Dedifferentiated amniotic fluid mesenchymal stem cell (primary cell): ENCODE data around the gene ACACB.
A peak's percentile ranks its signal among the peaks of the same experiment; 100 is the strongest.

ENCODE experiments used
- DNase-seq: peaks from one replicate; pipeline ENCODE4 v3.0.0-alpha.2; 2016; ENCODE audit errors: extremely low spot score

ACACB gene

GRCh38 chr12:109110988-109111495 is 5.3 kb upstream of the ACACB start:
- peak; percentile 64 for DNase-seq

DNA sequence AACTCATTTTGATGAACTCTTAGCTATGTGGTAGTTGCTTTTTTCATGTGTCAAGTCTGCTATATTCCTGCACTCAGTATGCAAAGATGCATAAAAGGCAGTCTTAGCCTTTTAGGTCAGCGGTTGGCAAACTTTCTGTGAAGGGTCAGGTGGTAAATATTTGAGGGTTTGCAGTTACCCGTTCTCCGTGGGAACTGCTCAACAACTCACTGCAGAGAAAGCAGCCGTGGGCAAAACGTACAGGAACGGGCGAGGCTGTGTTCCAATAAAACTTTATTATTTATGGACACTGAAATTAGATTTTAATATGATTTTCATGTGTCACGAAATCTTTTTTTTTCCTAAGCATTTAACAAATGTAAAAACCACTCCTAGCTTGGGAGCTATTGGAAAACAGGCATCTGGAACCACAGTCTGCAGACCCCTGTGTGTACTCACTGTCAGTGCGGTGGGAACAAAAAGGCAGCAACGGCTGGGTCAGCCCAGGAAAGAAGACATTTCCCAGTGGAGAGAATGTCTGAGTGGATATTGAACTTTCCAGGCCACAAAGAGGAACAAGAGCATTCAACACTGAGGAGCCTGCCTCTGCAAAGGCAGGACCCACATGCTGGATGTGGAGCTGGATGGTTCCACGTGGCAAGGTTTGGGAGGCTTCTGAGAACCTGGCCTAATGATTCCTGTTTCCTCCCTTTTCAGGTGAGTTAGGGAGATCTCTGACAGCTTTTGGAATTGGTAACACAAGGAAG is 3.5 kb upstream of the ACACB start:
- DNase-seq, result no peak

DNA sequence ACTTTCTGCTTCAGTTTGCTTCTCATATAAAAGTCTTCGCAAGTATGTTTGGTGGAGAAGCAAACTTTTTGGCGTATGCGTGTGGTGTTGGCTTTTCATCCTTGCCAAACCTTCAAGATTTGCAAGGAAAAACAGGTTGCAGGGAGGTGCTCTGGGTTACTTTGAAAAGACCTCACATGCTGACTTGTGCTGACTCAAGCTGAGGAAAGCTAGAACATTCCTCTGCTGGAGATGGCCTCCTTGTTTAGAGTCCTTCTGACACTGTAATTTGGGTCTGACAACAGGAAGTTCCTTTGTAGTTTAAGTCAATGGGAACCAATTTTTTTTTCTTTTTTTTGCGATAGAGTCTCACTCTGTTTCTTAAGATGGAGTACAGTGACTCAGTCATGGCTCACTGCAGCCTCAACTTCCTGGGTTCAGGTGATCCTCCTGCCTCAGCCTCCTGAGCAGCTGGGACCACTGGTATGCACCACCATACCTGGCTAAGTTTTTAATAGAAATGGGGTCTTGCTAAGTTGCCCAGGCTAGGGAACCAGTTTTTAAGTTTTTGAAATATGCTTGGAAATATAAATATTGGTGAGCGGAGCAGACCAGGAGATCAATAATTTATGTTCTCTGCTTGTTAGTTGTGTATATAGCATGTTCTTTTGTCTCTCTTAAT is 2.6 kb upstream of the ACACB start:
- no peak for DNase-seq

- DNase-seq, result no peak
These were observed 1.7 kb upstream of the ACACB start for GRCh38 chr12:109114644-109115043.

DNA sequence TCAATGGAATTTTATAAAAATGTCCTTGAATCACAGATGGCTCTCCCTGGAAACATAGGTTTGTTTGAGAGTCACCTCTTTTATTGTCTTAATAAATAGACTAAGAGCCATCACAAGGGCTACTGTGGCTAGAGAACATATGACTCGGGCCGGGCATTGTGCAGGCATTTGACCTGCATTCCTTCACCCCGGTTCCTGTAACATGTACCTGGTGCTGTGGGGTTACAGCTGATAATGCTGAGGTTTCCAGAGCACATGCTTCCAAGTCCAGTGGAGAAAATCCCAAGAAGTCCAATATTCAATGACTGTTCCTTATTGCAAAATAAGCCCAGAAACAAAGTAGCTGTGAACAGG is 1.0 kb upstream of the ACACB start:
- no peak for DNase-seq

GRCh38 chr12:109116611-109116949 is 193 bp downstream of the ACACB start:
- no peak for DNase-seq

- DNase-seq, result no peak
These were observed 3.7 kb downstream of the ACACB start for GRCh38 chr12:109120095-109120494.

- DNase-seq, result no peak
These were observed 4.2 kb downstream of the ACACB start for GRCh38 chr12:109120557-109120956.

DNA sequence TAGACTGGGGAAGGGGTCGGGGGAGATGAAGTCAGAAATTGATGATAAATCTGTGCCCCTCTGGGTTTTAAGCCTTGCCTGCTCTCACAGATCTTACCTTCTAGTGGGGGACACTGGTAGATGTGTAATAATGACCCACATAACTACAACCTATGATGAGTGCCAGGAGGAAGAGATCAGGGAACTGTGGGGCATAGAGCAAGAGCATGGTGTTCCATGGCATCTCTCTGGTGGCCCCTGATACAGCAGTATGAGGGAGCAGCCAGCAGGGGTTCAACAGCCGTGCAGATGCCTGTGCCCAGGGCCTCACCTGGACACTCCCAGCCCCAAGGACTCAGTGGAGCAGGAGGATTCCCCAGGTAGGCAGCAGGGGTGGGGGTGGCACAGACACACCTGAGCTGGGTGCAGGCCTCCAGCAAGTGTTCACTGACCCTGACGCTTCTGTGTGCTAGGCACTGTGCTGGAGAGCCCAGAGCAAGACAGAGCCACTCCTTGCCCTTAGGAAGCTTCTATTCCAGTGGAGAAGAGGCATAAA is 5.0 kb downstream of the ACACB start:
- DNase-seq, result no peak

DNA sequence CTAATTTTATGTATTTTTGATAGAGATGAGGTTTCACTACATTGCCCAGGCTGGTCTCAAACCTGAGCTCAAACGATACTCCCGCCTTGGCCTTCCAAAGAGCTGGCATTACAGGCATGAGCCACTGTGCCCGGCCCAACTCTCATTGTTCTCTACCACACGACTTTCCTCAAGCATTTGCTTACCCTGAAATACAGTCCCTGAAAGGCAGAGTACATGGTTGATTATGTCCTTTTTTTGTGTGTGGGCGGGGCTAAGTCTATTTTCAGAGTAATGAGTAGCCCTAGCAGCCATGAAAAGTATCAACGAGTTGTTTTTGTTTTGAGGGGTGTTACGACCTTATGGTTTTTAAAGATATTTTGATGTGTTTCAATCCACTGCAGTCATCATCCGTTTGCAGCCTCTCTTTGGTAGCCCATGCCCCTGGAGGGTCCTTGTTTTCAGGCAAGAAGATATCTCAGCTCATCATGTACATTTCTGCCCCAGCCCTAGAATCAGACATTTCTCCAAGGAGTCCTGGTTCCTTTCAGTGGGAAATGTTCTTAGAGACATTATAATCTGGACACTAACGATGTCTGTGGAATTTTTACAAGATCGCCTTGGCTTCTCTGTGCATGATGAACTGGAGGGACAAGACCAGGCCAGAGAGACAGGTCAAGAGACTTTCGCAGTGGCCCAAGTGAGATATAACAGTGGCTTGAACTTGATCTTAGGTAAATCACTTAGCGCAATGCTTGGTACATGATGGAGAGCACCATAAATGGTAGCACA is 8.7 kb downstream of the ACACB start:
- DNase-seq, result no peak

DNA sequence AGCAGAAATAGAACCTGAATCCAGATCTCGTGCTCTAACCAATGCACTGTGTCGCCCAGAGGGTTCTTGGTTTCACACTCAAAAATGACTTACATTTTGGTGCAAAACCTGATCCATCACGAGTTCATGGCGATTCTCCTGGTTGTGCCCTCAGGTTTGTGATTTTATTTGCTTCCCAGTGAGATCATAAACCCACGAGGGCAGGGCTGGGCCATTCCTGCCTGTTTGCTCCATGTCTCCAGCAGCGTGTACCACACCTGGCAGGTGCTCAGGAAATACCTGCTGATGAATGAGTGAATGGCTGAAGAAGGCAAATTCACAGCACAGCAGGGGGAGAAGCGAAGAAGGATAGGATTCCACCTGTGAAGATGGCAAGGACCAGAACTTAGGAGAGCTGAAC is 9.4 kb downstream of the ACACB start:
- no peak for DNase-seq

DNA sequence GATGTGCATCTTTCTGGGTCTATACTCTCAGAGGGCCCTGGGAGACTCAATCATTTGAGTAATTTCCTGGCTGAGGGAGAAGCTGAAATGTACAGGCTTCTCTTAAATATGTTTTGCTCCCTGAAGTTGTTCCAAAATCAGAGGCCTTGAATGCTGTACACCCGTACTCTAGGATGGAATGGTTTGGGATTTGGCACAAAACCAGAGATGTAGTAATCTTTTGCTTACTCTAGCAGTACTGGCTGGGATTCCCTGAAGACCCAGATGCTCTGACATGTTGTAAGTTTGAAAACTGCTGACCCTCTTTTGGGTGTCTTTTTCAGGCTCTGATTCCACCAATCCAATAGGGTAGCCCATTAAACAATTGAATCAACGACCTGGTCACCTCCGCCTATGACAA is 10.4 kb downstream of the ACACB start:
- no peak for DNase-seq

GRCh38 chr12:109127533-109128242 is 11.3 kb downstream of the ACACB start:
- no peak for DNase-seq

DNA sequence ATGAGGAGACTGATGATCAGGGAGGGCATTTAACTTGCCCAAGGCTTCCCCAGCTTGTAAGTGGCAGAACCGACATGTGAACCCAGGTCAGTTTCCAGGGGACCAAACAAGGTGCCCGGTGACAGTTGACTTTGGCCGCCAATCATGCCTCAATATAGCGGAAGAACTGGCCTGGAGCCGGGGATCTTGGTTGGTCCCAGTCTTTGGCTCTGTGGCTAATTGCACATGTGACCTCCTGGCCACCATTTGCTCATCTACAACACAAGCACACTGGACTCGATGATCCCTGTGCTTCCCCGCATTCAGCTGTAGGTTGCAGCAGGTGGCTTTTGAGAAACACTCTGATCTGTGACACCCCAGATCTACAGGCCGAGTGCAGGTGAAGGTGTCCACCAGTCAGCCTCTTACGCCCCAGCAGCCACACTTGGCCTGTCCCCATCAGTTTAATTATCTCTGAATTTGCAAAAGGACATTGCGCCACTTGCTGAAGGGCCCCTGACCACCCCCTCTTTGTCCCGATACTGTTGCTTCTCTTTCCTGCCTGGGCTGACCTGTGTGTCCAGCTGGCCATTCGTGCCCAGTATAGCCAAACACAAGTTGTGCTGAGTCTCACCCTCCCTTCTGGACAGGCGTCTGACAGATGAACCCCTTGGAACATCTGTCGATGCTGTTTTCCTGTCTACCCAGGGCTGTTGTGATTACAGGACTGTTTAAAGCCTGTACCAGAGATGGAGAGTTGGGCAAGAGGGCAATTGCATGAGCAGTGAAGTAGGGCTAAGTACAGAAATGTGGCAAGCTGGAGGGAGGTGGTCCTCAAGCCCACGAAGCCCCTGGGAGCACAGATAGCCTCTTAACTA is 14.1 kb downstream of the ACACB start:
- no peak for DNase-seq

GRCh38 chr12:109131154-109132050 is 15.0 kb downstream of the ACACB start:
- no peak for DNase-seq

- DNase-seq, result peak; percentile 62
These were observed 18.0 kb downstream of the ACACB start for GRCh38 chr12:109134186-109134917.

GRCh38 chr12:109137055-109137454 is 20.7 kb downstream of the ACACB start:
- DNase-seq, result no peak

DNA sequence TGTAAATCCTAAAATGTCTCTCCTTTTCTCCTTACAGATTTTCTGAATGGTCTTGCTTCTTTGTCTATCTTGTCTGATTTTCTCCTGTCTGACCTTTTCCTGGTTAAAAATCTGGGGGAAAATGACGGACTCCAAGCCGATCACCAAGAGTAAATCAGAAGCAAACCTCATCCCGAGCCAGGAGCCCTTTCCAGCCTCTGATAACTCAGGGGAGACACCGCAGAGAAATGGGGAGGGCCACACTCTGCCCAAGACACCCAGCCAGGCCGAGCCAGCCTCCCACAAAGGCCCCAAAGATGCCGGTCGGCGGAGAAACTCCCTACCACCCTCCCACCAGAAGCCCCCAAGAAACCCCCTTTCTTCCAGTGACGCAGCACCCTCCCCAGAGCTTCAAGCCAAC is 23.0 kb downstream of the ACACB start:
- no peak for DNase-seq

DNA sequence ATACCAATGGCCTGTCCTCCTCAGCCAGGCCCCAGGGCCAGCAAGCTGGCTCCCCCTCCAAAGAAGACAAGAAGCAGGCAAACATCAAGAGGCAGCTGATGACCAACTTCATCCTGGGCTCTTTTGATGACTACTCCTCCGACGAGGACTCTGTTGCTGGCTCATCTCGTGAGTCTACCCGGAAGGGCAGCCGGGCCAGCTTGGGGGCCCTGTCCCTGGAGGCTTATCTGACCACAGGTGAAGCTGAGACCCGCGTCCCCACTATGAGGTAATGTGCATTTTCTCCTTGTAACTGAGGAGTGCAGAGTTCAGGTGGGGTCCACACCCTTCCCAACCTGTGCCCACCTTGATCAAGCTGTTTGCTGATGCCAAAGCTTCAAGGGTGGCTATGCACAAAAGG is 23.4 kb downstream of the ACACB start:
- no peak for DNase-seq
